Spleen (tissue), 11 donors: Measurements from ENCODE around the gene MEI4. TPM values are rescaled to one million over a fixed set of nuclear protein-coding genes. Genes with fewer than 3 reads are reported as not detected.

Experiments used
- DNase-seq: peaks from one replicate; pipeline ENCODE4 v3.0.0-alpha.2; 2020
- H3K27ac ChIP-seq, 8 donors: fragments of 200-600 bp; sonication (generic) in 7 of 8; 1 replicate in 4 of 8; 2 replicates in 4 of 8; pipeline versions ENCODE4 v1.5.0 to v1.8.0; 2016 to 2021; ENCODE audit warnings: inconsistent platforms in 4 of 8, mild to moderate bottlenecking in 4 of 8, moderate library complexity in 1 of 8
- H3K27me3 ChIP-seq, 7 donors: fragments of 200-600 bp; sonication (generic) in 6 of 7; replicated peaks in 1 of 7; 1 replicate in 4 of 7; 2 replicates in 3 of 7; pipeline versions ENCODE4 v1.5.0 to v1.8.0; 2016 to 2021; ENCODE audit warnings: inconsistent platforms in 3 of 7, mild to moderate bottlenecking in 1 of 7
- H3K36me3 ChIP-seq, 6 donors: fragments of 200-600 bp; sonication (generic) in 5 of 6; 1 replicate in 4 of 6; 2 replicates in 2 of 6; pipeline versions ENCODE4 v1.5.0 to v1.8.0; 2016 to 2021; ENCODE audit warnings: inconsistent platforms in 2 of 6
- H3K4me1 ChIP-seq, 6 donors: fragments of 200-600 bp; sonication (generic) in 5 of 6; 1 replicate in 3 of 6; 2 replicates in 3 of 6; pipeline versions ENCODE4 v1.5.0 to v1.8.0; 2016 to 2021; ENCODE audit warnings: inconsistent platforms in 3 of 6
- H3K4me3 ChIP-seq, 8 donors: fragments of 200-600 bp; sonication (generic) in 7 of 8; 1 replicate in 4 of 8; 2 replicates in 4 of 8; pipeline versions ENCODE4 v1.5.0 to v1.8.0; 2016 to 2021; ENCODE audit warnings: inconsistent platforms in 4 of 8, mild to moderate bottlenecking in 4 of 8, moderate library complexity in 2 of 8
- H3K9me3 ChIP-seq, 8 donors: fragments of 200-600 bp; sonication (generic) in 7 of 8; 1 replicate in 4 of 8; 2 replicates in 4 of 8; pipeline versions ENCODE4 v1.5.0 to v1.8.0; 2016 to 2021; ENCODE audit warnings: inconsistent platforms in 4 of 8
- CTCF ChIP-seq, 11 experiments: fragments of 200-600 bp in 7 of 11; fragments of 450-650 bp in 4 of 11; sonication (generic) in 4 of 11; IDR thresholded peaks in 8 of 11; conservative IDR thresholded peaks in 3 of 11; 1 replicate in 7 of 11; 2 replicates in 4 of 11; pipeline versions ENCODE4 v1.4.0 to v1.8.0; 2016 to 2021; ENCODE audit warnings: antibody characterized with exemption in 11 of 11, inconsistent platforms in 4 of 11, mild to moderate bottlenecking in 1 of 11
- POLR2A ChIP-seq, 3 donors: fragments of 450-650 bp; IDR thresholded peaks; one replicate each; pipeline ENCODE4 v1.5.1; 2017; ENCODE audit warnings: antibody characterized with exemption in 3 of 3, mild to moderate bottlenecking in 1 of 3
- POLR2AphosphoS5 ChIP-seq, 3 donors: sonication (generic); formaldehyde crosslinking; IDR thresholded peaks; one replicate each; pipeline ENCODE4 v1.5.1; 2017; ENCODE audit warnings: antibody characterized with exemption in 3 of 3
- WGBS, 5 donors: extraction: QIAGEN DNeasy Blood & Tissue Kit in 3 of 5; methylation state at CpG; one replicate each; pipeline versions ENCODE4 v1.1.5 to v1.1.7; 2013 to 2018; 5-methylcytosine and 5-hydroxymethylcytosine counted together
- intact Hi-C: fragments of 100-400 bp; cut with DNase I; formaldehyde crosslinking; loops from one replicate; pipeline ENCODE4 v1.15.0; 2023; ENCODE audit warnings: low total_unique reads
- polyA plus RNA-seq, 3 donors: library from polyadenylated mRNA; stranded (reverse); fragments of 200-250 nt; gene quantifications; one replicate each; pipeline ENCODE4 v1.2.1, GENCODE V29; 2013
- total RNA-seq, 7 donors: library from RNA; depleted of rRNA in 3 of 7; stranded (reverse); fragments of >200 nt in 3 of 7; fragmentation: NEBNext Ultra II Directional in 4 of 7; extraction: Animal tissue kit (Norgen Biotek cat#: 25700) in 4 of 7; gene quantifications; one replicate each; pipeline versions ENCODE4 v1.1.0 to v1.2.1, GENCODE V29; 2016 to 2021
- donor health status: healthy with polysubstance abuse.
- donor health status: DM: no; HTN: no; CAD: no; lungs with moderate emphysema.
- donor health status: DM: no; HTN: no; CAD: no.
- donor health status: Bipolar disorder and iron deficiency.
- donor health status: healthy.
- donor health status: DM: no; HTN: no; CAD: no.
- donor health status: DM: yes; HTN: yes; CAD: no.

MEI4 gene
- total and polyA plus RNA-seq, 10 donors = 0.03 to 0.26 TPM; not detected in 8

- Histone ChIP-seq H3K27ac (no peak overlapping the region), H3K9me3 (peaks cover 0 to 26% (median 17%) of the 10 kb centered on the region in 8 donors), H3K36me3 (no peaks in the 10 kb centered on the region), H3K27me3 (no peaks in the 10 kb centered on the region), H3K4me3 (no peak overlapping the region), H3K4me1 (no peaks in the 10 kb centered on the region)
- no peak for TF ChIP-seq POLR2A (IDR thresholded peaks at IDR 0.05)
- no peak for TF ChIP-seq CTCF (IDR thresholded peaks at IDR 0.05 in 8 of 11, conservative IDR thresholded peaks at IDR 0.05 in 3 of 11)
- no peak for TF ChIP-seq POLR2AphosphoS5 (IDR thresholded peaks at IDR 0.05)
- 63 to 74% (median 70%) methylated on average over 2 of the region's 2 CpGs for WGBS, 5 donors
- intact Hi-C loops = no loop called here
- DNase-seq = no peak
These were observed 33.7 kb upstream of the MEI4 start for GRCh38 chr6:77619114-77619513.

GRCh38 chr6:77620278-77620882 lies 32.5 kb upstream of the MEI4 start:
- peak in 1 of 11 experiments; percentile 22 for TF ChIP-seq CTCF (IDR thresholded peaks at IDR 0.05 in 8 of 11, conservative IDR thresholded peaks at IDR 0.05 in 3 of 11)
- no peak for TF ChIP-seq POLR2A (IDR thresholded peaks at IDR 0.05)
- no peak overlapping the region for H3K27ac ChIP-seq
- intact Hi-C loops = no loop called here
- no peaks in the 10 kb centered on the region for H3K36me3 ChIP-seq
- H3K4me3 ChIP-seq = no peak overlapping the region
- 67 to 91% (median 75%) methylated on average over 1 of the region's 1 CpG for WGBS, 5 donors
- H3K4me1 ChIP-seq = no peaks in the 10 kb centered on the region
- no peak for DNase-seq
- H3K27me3 ChIP-seq = no peaks in the 10 kb centered on the region
- peaks cover 0 to 26% (median 17%) of the 10 kb centered on the region in 8 donors for H3K9me3 ChIP-seq

GRCh38 chr6:77624515-77624914 lies 28.3 kb upstream of the MEI4 start:
- DNase-seq = no peak
- Histone ChIP-seq H3K4me3 (no peak overlapping the region), H3K27me3 (no peaks in the 10 kb centered on the region), H3K27ac (no peak overlapping the region), H3K4me1 (no peaks in the 10 kb centered on the region), H3K9me3 (peaks cover 0 to 4% (median 0%) of the 10 kb centered on the region in 8 donors), H3K36me3 (no peaks in the 10 kb centered on the region)
- intact Hi-C loops = no loop called here
- WGBS, 5 donors = 81 to 89% (median 89%) methylated on average over 5 of the region's 5 CpGs
- no peak for TF ChIP-seq POLR2AphosphoS5 (IDR thresholded peaks at IDR 0.05)
- no peak for TF ChIP-seq POLR2A (IDR thresholded peaks at IDR 0.05)
- no peak for TF ChIP-seq CTCF (IDR thresholded peaks at IDR 0.05 in 8 of 11, conservative IDR thresholded peaks at IDR 0.05 in 3 of 11)

GRCh38 chr6:77626426-77626825 lies 26.4 kb upstream of the MEI4 start:
- Histone ChIP-seq H3K36me3 (no peaks in the 10 kb centered on the region), H3K4me3 (no peak overlapping the region), H3K4me1 (no peaks in the 10 kb centered on the region), H3K27ac (no peak overlapping the region), H3K27me3 (no peaks in the 10 kb centered on the region), H3K9me3 (peaks cover 0 to 4% (median 0%) of the 10 kb centered on the region in 8 donors)
- TF ChIP-seq POLR2A (IDR thresholded peaks at IDR 0.05) = no peak
- intact Hi-C loops = no loop called here
- 67 to 90% (median 86%) methylated on average over 1 of the region's 1 CpG for WGBS, 5 donors
- no peak for DNase-seq
